ENCODE data around the gene NTNG2.

GRCh38 chr9:132164604-132165362 is 2.9 kb downstream of the NTNG2 start:
- TF ChIP-seq ZNF384 (IDR thresholded peaks at IDR 0.05; ENCODE audit: low read depth, low read length) (no peak), ZKSCAN1 (IDR thresholded peaks at IDR 0.05; ENCODE audit: low read depth, low read length) (no peak), SP1 (CRISPR knock-in tag; IDR thresholded peaks at IDR 0.05) (no peak), ZNF318 (IDR thresholded peaks at IDR 0.05; ENCODE audit: borderline replicate concordance in 1 of 2, low read depth in 1 of 2) (no peak), HDAC6 (IDR thresholded peaks at IDR 0.05; ENCODE audit: low read depth, low read length) (no peak), NR2C1 (IDR thresholded peaks at IDR 0.05) (no peak), NR2C1 (tag; IDR thresholded peaks at IDR 0.05) (0 out of 2 replicates have a peak, but pooled peaks have one; percentile 25), CBX3 (IDR thresholded peaks at IDR 0.05; ENCODE audit: borderline replicate concordance in 1 of 2, low read length in 2 of 2) (no peak), MLLT1 (IDR thresholded peaks at IDR 0.05) (no peak)
